ENCODE measurements around the gene NAALADL2. TPM values are rescaled to one million over a fixed set of nuclear protein-coding genes. Genes with fewer than 3 reads are reported as not detected.

The NAALADL2 gene
- total and polyA plus RNA-seq, 9 of the 15 experiments (the other 6 are each of a cell fraction or from before 2014, with no cell fraction given): 0.29 to 1.1 (median 0.79) TPM; not detected in 1

DNA sequence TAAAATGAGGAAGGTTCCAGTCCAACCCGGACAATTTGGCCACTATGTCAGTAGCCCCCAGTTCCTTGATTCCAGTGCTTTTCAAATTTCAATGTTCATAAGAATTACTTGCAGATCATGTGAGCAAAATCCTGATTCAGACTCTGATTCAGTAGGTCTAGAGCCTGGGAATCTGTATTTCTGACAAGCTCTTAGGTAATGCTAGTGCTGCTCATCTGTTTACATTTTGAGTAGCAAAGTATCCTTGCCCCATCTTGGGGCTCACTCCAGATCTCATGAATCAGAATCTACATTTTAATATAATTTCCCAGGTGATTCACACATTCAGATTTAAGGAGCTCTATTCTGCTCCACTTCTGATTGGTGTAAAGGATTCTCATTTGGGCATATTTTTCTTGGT lies 142.0 kb downstream of the NAALADL2 start (continued):
- TF ChIP-seq, protein P1, sequence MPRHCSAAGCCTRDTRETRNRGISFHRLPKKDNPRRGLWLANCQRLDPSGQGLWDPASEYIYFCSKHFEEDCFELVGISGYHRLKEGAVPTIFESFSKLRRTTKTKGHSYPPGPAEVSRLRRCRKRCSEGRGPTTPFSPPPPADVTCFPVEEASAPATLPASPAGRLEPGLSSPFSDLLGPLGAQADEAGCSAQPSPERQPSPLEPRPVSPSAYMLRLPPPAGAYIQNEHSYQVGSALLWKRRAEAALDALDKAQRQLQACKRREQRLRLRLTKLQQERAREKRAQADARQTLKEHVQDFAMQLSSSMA (CRISPR knock-in tag; IDR thresholded peaks at IDR 0.05): no peak

DNA sequence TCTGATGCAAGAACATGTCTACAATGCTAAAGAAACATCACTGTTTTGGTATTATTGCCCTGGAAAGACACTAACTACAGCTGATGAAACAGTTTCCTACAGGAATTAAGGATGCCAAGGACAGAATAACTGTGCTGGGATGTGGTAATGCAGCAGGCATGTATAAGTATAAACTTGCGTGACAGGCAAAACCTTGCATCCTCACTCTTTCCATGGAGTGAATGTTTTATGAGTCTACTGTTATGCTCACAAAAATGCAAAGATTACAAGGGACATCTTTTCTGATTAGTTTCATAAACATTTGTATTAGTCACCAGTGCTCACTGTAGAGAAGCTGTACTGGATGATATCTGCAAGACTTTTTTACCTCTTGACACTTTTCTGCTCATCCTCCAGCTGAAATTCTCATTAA lies 143.6 kb downstream of the NAALADL2 start:
- POLR2A ChIA-PET: no interaction called here
- no peaks in the 10 kb centered on the region for H3K9me1 ChIP-seq (ENCODE audit: control insufficient read depth, insufficient read depth, low read length)

More for the DNA sequence above, 143.6 kb downstream of the NAALADL2 start:
- no peak for DNase-seq (ENCODE audit: extremely low read depth in 1 of 4, low spot score in 3 of 4)
- Histone ChIP-seq H3K9me3 (replicated peaks; ENCODE audit: control insufficient read depth, insufficient read depth, low read depth, low read length) (no peaks in the 10 kb centered on the region; the same call in 1 of the 2 replicates), H3K4me2 (ENCODE audit: insufficient read depth, low read length) (no peak overlapping the region), H3K27me3 (ENCODE audit: control insufficient read depth in 2 of 2, insufficient read depth in 2 of 2, low read length in 2 of 2) (no peaks in the 10 kb centered on the region), H3K4me3 (no peak overlapping the region), H4K20me1 (replicated peaks; ENCODE audit: control insufficient read depth, insufficient read depth, low read length) (no peaks in the 10 kb centered on the region), H3K4me1 (replicated peaks in 1 of 2; ENCODE audit: control insufficient read depth in 2 of 2, insufficient read depth in 2 of 2, low read length in 2 of 2) (no peaks in the 10 kb centered on the region), H3K36me3 (ENCODE audit: control insufficient read depth, insufficient read depth, low read length) (no peaks in the 10 kb centered on the region), H3K9ac (ENCODE audit: insufficient read depth in 1 of 2, low read depth in 2 of 2, low read length in 2 of 2) (no peak overlapping the region), H3K27ac (ENCODE audit: extremely low read depth, low read depth, low read length) (no peak overlapping the region), H3K79me2 (ENCODE audit: control insufficient read depth, insufficient read depth, low read length) (no peaks in the 10 kb centered on the region), H2AFZ (ENCODE audit: low read depth, low read length) (no peak overlapping the region)
- ATAC-seq: no peak
- TF ChIP-seq, protein P2, sequence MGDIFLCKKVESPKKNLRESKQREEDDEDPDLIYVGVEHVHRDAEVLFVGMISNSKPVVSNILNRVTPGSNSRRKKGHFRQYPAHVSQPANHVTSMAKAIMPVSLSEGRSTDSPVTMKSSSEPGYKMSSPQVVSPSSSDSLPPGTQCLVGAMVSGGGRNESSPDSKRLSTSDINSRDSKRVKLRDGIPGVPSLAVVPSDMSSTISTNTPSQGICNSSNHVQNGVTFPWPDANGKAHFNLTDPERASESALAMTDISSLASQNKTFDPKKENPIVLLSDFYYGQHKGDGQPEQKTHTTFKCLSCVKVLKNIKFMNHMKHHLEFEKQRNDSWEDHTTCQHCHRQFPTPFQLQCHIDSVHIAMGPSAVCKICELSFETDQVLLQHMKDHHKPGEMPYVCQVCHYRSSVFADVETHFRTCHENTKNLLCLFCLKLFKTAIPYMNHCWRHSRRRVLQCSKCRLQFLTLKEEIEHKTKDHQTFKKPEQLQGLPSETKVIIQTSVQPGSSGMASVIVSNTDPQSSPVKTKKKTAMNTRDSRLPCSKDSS (IDR thresholded peaks at IDR 0.05; ENCODE audit: low read depth, partially characterized antibody): no peak
- TF ChIP-seq YY1 (IDR thresholded peaks at IDR 0.05; ENCODE audit: borderline replicate concordance in 1 of 3, control insufficient read depth in 1 of 3, extremely low read depth in 1 of 3, insufficient read depth in 3 of 3, insufficient read length in 1 of 3, insufficient replicate concordance in 2 of 3, low read depth in 1 of 3, low read length in 2 of 3) (no peak), XRCC5 (IDR thresholded peaks at IDR 0.05; ENCODE audit: low read depth, low read length) (no peak), ZNF780A (CRISPR knock-in tag; IDR thresholded peaks at IDR 0.05) (no peak), PRMT5 (CRISPR knock-in tag; IDR thresholded peaks at IDR 0.05) (no peak)
- no peak for FAIRE-seq
- 0% methylated on average over 1 of the region's 1 CpG for whole genome bisulfite sequencing (ENCODE audit: insufficient coverage, low coverage, missing lambda C conversion rate)
- CTCF ChIA-PET (ENCODE audit: low intra/inter-chr PET ratio): no interaction called here
- BruUV-seq (replicated peaks): no TSS peak
- intact Hi-C loops (cut with micrococcal nuclease) (no loop called here), in situ Hi-C loops (cut with MboI) (no loop called here)
